ENCODE measurements around the gene FAM124B.

FAM124B gene

GRCh38 chr2:224401641-224402342, at the start of gene FAM124B:
Gene FAM124B (minus strand): TSS chr2:224402107. CDS start chr2:224401768, 339 bp downstream.
- no peak for DNase-seq

GRCh38 chr2:224449212-224450147, 47.6 kb upstream of the FAM124B start:
- no peak for DNase-seq

- DNase-seq = no peak
Measured at GRCh38 chr2:224448236-224448635, 46.3 kb upstream of the FAM124B start.

GRCh38 chr2:224444783-224445182, 42.9 kb upstream of the FAM124B start:
- DNase-seq = no peak

GRCh38 chr2:224444021-224444420, 42.1 kb upstream of the FAM124B start:
- DNase-seq = no peak

- no peak for DNase-seq
Measured at GRCh38 chr2:224442071-224442967, 40.4 kb upstream of the FAM124B start.

GRCh38 chr2:224440988-224441387, 39.1 kb upstream of the FAM124B start:
- DNase-seq = no peak

- no peak for DNase-seq
Measured at GRCh38 chr2:224438726-224439125, 36.8 kb upstream of the FAM124B start.

- no peak for DNase-seq
Measured at GRCh38 chr2:224436634-224437033, 34.7 kb upstream of the FAM124B start.

- DNase-seq = no peak
Measured at GRCh38 chr2:224434618-224435017, 32.7 kb upstream of the FAM124B start.

GRCh38 chr2:224433442-224433841, 31.5 kb upstream of the FAM124B start:
- no peak for DNase-seq

- no peak for DNase-seq
Measured at GRCh38 chr2:224432003-224432579, 30.2 kb upstream of the FAM124B start.

- no peak for DNase-seq
Measured at GRCh38 chr2:224429441-224429810, 27.5 kb upstream of the FAM124B start.

GRCh38 chr2:224428787-224429440, 27.0 kb upstream of the FAM124B start:
- no peak for DNase-seq

- no peak for DNase-seq
Measured at GRCh38 chr2:224427471-224427870, 25.6 kb upstream of the FAM124B start.

GRCh38 chr2:224426656-224427055, 24.7 kb upstream of the FAM124B start:
- no peak for DNase-seq

- DNase-seq = no peak
Measured at GRCh38 chr2:224421065-224421464, 19.2 kb upstream of the FAM124B start.

- no peak for DNase-seq
Measured at GRCh38 chr2:224417947-224418346, 16.0 kb upstream of the FAM124B start.

GRCh38 chr2:224417361-224417729, 15.4 kb upstream of the FAM124B start:
- no peak for DNase-seq

GRCh38 chr2:224416656-224417360, 14.9 kb upstream of the FAM124B start:
- no peak for DNase-seq

- DNase-seq = no peak
Measured at GRCh38 chr2:224413381-224413780, 11.5 kb upstream of the FAM124B start.

Data from NCI-H345 (cell line).